ENCODE data around the gene KCNG1. TPM values are rescaled to one million over a fixed set of nuclear protein-coding genes. Genes with fewer than 3 reads are reported as not detected.
"Not testable (repeated sequence)": the region's sequence is repeated elsewhere in the genome, so short reads cannot be mapped to it uniquely, and the experiment has no call there.

Gene KCNG1
- polyA plus RNA-seq, 2 donors: 7.6 to 15.3 TPM

DNA sequence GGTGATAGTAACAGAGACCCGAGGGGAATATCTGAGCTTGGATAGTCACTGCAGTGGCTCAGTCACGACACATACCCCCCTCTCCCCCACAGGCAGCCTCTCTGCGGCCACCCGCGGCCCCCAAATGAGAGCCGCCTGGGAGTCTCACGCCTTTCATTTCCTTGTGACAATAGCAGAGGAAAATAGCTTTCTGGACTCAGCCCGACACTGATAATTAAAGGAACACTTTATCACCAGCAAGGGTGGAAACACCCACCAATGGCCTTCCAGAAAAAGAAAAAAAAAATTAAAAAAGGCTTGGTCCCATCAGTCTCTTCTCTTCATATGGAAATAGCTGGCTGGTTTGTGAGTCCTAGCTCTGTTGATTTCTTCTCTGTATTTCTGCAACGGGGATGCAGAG, 35.1 kb upstream of the KCNG1 start:
- H3K9me3 ChIP-seq (ENCODE audit: control insufficient read depth in 2 of 2, insufficient read depth in 1 of 2, low read depth in 1 of 2, low read length in 1 of 2): peaks cover 0 to 2% of the 10 kb centered on the region in 2 donors
- no peaks in the 10 kb centered on the region for H3K4me1 ChIP-seq (ENCODE audit: control insufficient read depth in 2 of 2, insufficient read depth in 2 of 2, low read length in 1 of 2)
- H3K36me3 ChIP-seq (ENCODE audit: control insufficient read depth in 2 of 2, insufficient read depth in 2 of 2, low read length in 1 of 2): no peaks in the 10 kb centered on the region
- 52 to 60% methylated on average over 9 of the region's 9 CpGs for WGBS, 2 donors
- no peaks in the 10 kb centered on the region for H3K27me3 ChIP-seq (ENCODE audit: control insufficient read depth in 1 of 2, insufficient read depth in 2 of 2, low read length in 2 of 2)
- H3K4me3 ChIP-seq (ENCODE audit: low read depth in 1 of 2, low read length in 2 of 2): no peak overlapping the region
- H3K27ac ChIP-seq (ENCODE audit: low read depth in 2 of 2, low read length in 1 of 2): no peak overlapping the region

DNA sequence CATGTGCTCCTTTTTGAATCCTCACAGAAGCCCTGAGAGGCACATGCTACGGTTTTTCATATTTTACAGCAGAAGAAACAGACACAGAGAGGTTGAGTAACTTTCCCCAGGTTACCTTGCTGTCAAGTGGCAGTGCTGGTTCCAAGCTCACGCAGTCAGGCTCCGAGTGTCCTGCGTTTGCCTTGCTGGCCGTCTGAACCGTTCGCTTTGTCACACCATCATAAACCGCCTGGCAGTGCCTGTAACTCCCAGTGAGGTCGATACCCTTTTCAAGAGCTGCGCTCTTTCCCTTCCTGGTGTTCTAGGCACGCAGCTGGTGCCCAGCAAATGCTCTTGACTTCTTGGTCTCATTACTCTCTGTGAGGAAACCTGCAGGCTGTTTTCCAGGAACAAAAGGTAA, 31.3 kb upstream of the KCNG1 start:
- Histone ChIP-seq H3K27me3 (ENCODE audit: control insufficient read depth in 1 of 2, insufficient read depth in 2 of 2, low read length in 2 of 2) (no peaks in the 10 kb centered on the region), H3K4me3 (ENCODE audit: low read depth in 1 of 2, low read length in 2 of 2) (no peak overlapping the region), H3K4me1 (ENCODE audit: control insufficient read depth in 2 of 2, insufficient read depth in 2 of 2, low read length in 1 of 2) (no peaks in the 10 kb centered on the region), H3K27ac (ENCODE audit: low read depth in 2 of 2, low read length in 1 of 2) (no peak overlapping the region), H3K36me3 (ENCODE audit: control insufficient read depth in 2 of 2, insufficient read depth in 2 of 2, low read length in 1 of 2) (no peaks in the 10 kb centered on the region), H3K9me3 (ENCODE audit: control insufficient read depth in 2 of 2, insufficient read depth in 1 of 2, low read depth in 1 of 2, low read length in 1 of 2) (peaks cover 0 to 2% of the 10 kb centered on the region in 2 donors)
- 67 to 69% methylated on average over 11 of the region's 11 CpGs for WGBS, 2 donors

DNA sequence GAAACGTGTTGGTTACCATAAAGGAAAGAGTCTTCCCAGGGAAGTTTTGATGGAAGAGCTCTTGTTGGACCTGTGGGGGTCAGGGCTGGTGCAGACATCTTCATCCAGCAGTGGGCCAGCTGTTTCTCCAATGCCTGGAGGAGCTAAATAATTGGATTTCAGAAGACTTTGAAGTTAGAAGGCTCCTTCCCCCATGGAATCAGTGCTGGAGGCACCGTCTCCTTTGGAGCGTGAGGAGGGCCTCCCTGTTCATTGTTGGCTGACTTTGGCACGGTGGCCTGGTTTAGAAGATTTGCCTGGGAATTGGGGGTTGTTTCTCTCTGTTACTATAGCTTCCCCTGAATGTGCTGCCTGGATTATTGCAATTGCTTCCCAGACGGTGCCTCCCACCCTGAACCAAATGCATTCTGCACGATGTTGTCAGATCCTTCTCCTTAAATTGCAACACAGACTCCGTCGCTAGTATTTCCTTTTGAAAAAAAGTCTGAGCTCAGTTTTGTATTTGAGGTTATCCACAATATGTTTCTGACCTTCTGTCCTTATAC, 27.7 kb upstream of the KCNG1 start:
- no peak overlapping the region for H3K27ac ChIP-seq (ENCODE audit: low read depth in 2 of 2, low read length in 1 of 2)
- no peaks in the 10 kb centered on the region for H3K36me3 ChIP-seq (ENCODE audit: control insufficient read depth in 2 of 2, insufficient read depth in 2 of 2, low read length in 1 of 2)
- peaks cover 0 to 3% of the 10 kb centered on the region in 2 donors for H3K27me3 ChIP-seq (ENCODE audit: control insufficient read depth in 1 of 2, insufficient read depth in 2 of 2, low read length in 2 of 2)
- H3K4me3 ChIP-seq (ENCODE audit: low read depth in 1 of 2, low read length in 2 of 2): no peak overlapping the region
- peaks cover 2 to 3% of the 10 kb centered on the region in 2 donors for H3K9me3 ChIP-seq (ENCODE audit: control insufficient read depth in 2 of 2, insufficient read depth in 1 of 2, low read depth in 1 of 2, low read length in 1 of 2)
- WGBS, 2 donors: 36 to 45% methylated on average over 8 of the region's 8 CpGs
- no peaks in the 10 kb centered on the region for H3K4me1 ChIP-seq (ENCODE audit: control insufficient read depth in 2 of 2, insufficient read depth in 2 of 2, low read length in 1 of 2)

DNA sequence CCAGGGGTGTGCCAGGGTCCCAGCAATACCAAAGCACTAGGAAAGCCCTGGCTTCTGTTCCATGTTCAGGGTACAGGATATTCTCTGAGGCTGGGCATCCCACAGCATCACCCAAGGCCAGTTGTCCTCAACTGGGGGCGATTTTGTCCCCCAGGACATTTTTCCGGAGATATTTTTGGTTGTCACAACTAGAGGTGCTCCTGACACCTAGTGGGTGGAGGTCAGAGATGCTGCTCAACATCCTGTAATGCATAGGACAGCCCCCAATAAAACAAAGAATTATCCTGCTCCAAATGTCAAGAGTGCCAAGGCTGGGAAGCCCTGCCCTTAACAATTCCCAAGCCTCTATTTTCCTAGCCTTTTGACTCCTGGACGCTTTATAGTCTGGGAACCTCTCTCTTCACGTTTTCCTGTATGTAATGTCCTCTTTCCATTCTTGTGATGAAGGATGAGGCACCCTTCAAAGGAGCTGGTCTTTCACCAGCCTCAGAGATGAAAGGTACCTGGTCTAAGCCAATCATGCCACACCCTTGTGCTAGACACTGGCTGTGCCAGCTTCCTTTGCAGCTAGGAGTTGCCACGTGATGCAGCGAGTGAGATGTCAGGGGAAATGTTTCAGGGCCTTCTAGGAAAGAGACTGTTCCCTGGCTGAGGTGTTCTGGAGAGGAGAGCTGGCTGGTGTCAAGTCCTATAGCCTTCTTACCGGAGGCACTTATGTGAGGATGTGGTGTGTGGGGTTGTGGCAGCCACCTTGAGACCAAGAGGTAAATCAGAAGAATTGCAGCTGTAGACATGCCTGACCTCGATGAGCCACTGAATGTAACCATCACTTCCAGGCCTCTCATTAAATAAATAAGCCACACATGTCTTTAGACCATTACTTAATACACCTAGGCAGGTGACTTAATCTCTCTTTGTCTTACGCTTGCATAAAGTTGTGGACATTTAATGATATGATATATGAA, 23.4 kb upstream of the KCNG1 start:
- Histone ChIP-seq H3K36me3 (ENCODE audit: control insufficient read depth in 2 of 2, insufficient read depth in 2 of 2, low read length in 1 of 2) (no peaks in the 10 kb centered on the region), H3K4me3 (ENCODE audit: low read depth in 1 of 2, low read length in 2 of 2) (no peak overlapping the region), H3K27ac (ENCODE audit: low read depth in 2 of 2, low read length in 1 of 2) (no peak overlapping the region), H3K4me1 (ENCODE audit: control insufficient read depth in 2 of 2, insufficient read depth in 2 of 2, low read length in 1 of 2) (no peaks in the 10 kb centered on the region), H3K9me3 (ENCODE audit: control insufficient read depth in 2 of 2, insufficient read depth in 1 of 2, low read depth in 1 of 2, low read length in 1 of 2) (peaks cover 2 to 3% of the 10 kb centered on the region in 2 donors), H3K27me3 (ENCODE audit: control insufficient read depth in 1 of 2, insufficient read depth in 2 of 2, low read length in 2 of 2) (peaks cover 0 to 3% of the 10 kb centered on the region in 2 donors)
- WGBS, 2 donors: 77 to 83% methylated on average over 9 of the region's 9 CpGs

DNA sequence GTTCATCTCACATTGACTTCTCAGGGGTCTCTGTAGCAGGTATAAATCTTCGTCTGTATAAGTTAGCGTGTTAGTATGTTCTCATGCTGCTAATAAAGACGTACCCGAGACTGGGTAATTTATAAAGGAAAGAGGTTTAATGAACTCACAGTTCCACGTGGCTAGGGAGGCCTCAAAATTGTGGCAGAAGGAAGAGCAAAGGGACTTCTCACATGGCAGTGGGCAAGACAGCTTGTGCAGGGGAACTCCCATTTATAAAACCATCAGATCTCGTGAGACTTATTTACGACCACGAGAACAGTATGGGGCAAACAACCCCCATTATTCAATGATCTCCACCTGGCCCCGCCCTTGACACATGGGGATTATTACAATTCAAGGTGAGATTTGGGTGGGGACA, 22.6 kb upstream of the KCNG1 start:
- not testable (repeated sequence) for H3K4me3 ChIP-seq (ENCODE audit: low read depth in 1 of 2, low read length in 2 of 2); H3K36me3 ChIP-seq (ENCODE audit: control insufficient read depth in 2 of 2, insufficient read depth in 2 of 2, low read length in 1 of 2)

DNA sequence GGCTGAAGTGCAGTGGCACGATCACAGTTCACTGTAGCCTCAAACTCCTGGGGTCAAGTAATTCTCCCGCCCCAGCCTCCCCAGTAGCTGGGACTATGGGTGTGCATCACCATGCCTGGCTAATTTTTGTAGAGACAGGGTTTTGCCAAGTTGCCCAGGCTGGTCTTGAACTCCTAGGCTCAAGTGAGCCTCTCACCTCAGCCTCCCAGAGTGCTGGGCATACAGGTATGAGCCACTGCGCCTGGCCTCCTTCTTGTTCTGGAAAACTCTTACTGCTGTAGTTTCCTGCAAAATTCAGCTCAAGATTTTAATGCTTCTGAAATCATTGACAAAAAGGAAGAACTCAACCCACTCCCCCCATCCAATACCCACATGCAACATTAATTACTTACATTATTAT, 21.9 kb upstream of the KCNG1 start:
- no peak overlapping the region for H3K27ac ChIP-seq (ENCODE audit: low read depth in 2 of 2, low read length in 1 of 2)
- H3K36me3 ChIP-seq (ENCODE audit: control insufficient read depth in 2 of 2, insufficient read depth in 2 of 2, low read length in 1 of 2): no peaks in the 10 kb centered on the region
- 88 to 93% methylated on average over 3 of the region's 3 CpGs for WGBS, 2 donors
- peaks cover 2 to 3% of the 10 kb centered on the region in 2 donors for H3K9me3 ChIP-seq (ENCODE audit: control insufficient read depth in 2 of 2, insufficient read depth in 1 of 2, low read depth in 1 of 2, low read length in 1 of 2)
- no peaks in the 10 kb centered on the region for H3K4me1 ChIP-seq (ENCODE audit: control insufficient read depth in 2 of 2, insufficient read depth in 2 of 2, low read length in 1 of 2)
- H3K27me3 ChIP-seq (ENCODE audit: control insufficient read depth in 1 of 2, insufficient read depth in 2 of 2, low read length in 2 of 2): peaks cover 0 to 3% of the 10 kb centered on the region in 2 donors
- H3K4me3 ChIP-seq (ENCODE audit: low read depth in 1 of 2, low read length in 2 of 2): no peak overlapping the region

More for the DNA sequence above, 22.6 kb upstream of the KCNG1 start:
- not testable (repeated sequence) for H3K9me3 ChIP-seq (ENCODE audit: control insufficient read depth in 2 of 2, insufficient read depth in 1 of 2, low read depth in 1 of 2, low read length in 1 of 2); H3K27me3 ChIP-seq (ENCODE audit: control insufficient read depth in 1 of 2, insufficient read depth in 2 of 2, low read length in 2 of 2); H3K27ac ChIP-seq (ENCODE audit: low read depth in 2 of 2, low read length in 1 of 2); H3K4me1 ChIP-seq (ENCODE audit: control insufficient read depth in 2 of 2, insufficient read depth in 2 of 2, low read length in 1 of 2)
- WGBS, 2 donors: 83 to 89% methylated on average over 9 of the region's 9 CpGs

DNA sequence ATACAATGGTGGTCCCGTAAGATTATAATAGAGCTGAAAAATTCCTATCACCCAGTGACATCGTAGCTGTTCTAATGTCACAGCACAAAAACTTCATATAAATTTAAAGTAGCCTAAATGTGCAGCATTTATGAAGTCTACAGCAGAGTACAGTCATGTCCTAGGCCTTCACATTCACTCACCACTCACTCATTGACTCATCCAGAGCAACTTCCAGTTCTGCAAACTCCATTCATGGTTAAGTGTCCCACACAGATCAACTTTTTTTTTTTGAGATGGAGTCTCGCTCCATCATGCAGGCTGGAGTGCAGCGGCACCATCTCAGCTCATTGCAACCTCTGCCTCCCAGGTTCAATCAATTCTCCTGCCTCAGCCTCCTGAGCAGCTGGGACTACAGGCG, 20.9 kb upstream of the KCNG1 start:
- WGBS, 2 donors: 95 to 96% methylated on average over 5 of the region's 5 CpGs

DNA sequence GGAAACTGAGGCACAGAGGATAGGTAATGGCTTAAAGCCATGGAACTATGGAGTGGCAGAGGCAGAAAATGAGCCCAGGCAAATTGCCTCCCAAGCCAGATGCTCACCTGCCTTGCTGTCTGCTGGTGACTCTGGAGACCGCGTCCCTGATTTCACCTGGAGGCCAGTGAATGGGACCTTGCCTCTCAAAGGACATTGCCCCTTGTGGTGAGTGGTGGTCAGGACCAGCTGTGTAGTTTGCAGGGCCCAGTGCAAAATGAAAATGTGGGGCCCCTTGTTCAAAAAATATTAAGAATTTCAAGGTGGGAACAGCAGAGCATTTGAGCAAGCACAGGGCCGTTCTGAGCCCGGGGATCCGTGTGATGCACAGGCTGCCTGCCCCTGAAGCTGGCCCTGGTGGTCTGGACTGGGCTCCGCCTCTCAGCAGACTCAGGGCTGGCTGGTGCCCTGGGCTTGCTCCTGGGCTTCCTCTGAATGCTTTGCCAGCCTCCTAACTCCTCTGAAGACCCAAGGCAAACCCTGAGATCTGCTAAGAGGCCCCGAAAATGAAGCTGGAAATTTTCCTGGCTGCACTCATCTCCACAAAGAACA, 19.8 kb upstream of the KCNG1 start:
- Histone ChIP-seq H3K27ac (ENCODE audit: low read depth in 2 of 2, low read length in 1 of 2) (no peak overlapping the region), H3K27me3 (ENCODE audit: control insufficient read depth in 1 of 2, insufficient read depth in 2 of 2, low read length in 2 of 2) (peaks cover 0 to 3% of the 10 kb centered on the region in 2 donors), H3K4me3 (ENCODE audit: low read depth in 1 of 2, low read length in 2 of 2) (no peak overlapping the region), H3K36me3 (ENCODE audit: control insufficient read depth in 2 of 2, insufficient read depth in 2 of 2, low read length in 1 of 2) (no peaks in the 10 kb centered on the region), H3K4me1 (ENCODE audit: control insufficient read depth in 2 of 2, insufficient read depth in 2 of 2, low read length in 1 of 2) (no peaks in the 10 kb centered on the region), H3K9me3 (ENCODE audit: control insufficient read depth in 2 of 2, insufficient read depth in 1 of 2, low read depth in 1 of 2, low read length in 1 of 2) (peaks cover 2 to 3% of the 10 kb centered on the region in 2 donors)
- 74 to 82% methylated on average over 7 of the region's 7 CpGs for WGBS, 2 donors

More for the DNA sequence above, 20.9 kb upstream of the KCNG1 start:
- Histone ChIP-seq H3K36me3 (ENCODE audit: control insufficient read depth in 2 of 2, insufficient read depth in 2 of 2, low read length in 1 of 2) (no peaks in the 10 kb centered on the region), H3K9me3 (ENCODE audit: control insufficient read depth in 2 of 2, insufficient read depth in 1 of 2, low read depth in 1 of 2, low read length in 1 of 2) (peaks cover 2 to 3% of the 10 kb centered on the region in 2 donors), H3K4me3 (ENCODE audit: low read depth in 1 of 2, low read length in 2 of 2) (no peak overlapping the region), H3K27ac (ENCODE audit: low read depth in 2 of 2, low read length in 1 of 2) (no peak overlapping the region), H3K27me3 (ENCODE audit: control insufficient read depth in 1 of 2, insufficient read depth in 2 of 2, low read length in 2 of 2) (peaks cover 0 to 3% of the 10 kb centered on the region in 2 donors), H3K4me1 (ENCODE audit: control insufficient read depth in 2 of 2, insufficient read depth in 2 of 2, low read length in 1 of 2) (no peaks in the 10 kb centered on the region)

DNA sequence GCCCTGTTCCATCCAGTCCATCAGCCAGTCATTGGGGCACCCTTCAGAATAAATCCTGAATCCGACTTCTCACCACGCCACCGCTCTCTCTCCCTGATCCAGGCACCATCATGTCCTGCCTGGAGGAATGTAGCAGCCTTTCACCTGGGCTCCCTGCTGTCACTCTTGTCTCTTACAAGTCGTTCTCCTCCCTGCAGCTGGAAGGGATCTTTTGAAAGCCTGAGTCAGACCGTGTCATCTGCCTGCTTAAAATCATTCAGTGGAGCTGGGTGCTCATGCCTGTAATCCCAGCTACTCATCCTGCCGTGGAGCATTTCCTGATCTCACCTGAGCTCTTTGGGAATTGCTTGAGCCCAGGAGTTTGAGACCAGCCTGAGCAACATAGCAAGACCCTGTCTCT, 19.2 kb upstream of the KCNG1 start:
- Histone ChIP-seq H3K4me3 (ENCODE audit: low read depth in 1 of 2, low read length in 2 of 2) (no peak overlapping the region), H3K4me1 (ENCODE audit: control insufficient read depth in 2 of 2, insufficient read depth in 2 of 2, low read length in 1 of 2) (no peaks in the 10 kb centered on the region), H3K27ac (ENCODE audit: low read depth in 2 of 2, low read length in 1 of 2) (no peak overlapping the region), H3K36me3 (ENCODE audit: control insufficient read depth in 2 of 2, insufficient read depth in 2 of 2, low read length in 1 of 2) (no peaks in the 10 kb centered on the region), H3K27me3 (ENCODE audit: control insufficient read depth in 1 of 2, insufficient read depth in 2 of 2, low read length in 2 of 2) (no peaks in the 10 kb centered on the region), H3K9me3 (ENCODE audit: control insufficient read depth in 2 of 2, insufficient read depth in 1 of 2, low read depth in 1 of 2, low read length in 1 of 2) (peaks cover 2 to 3% of the 10 kb centered on the region in 2 donors)
- 55% methylated on average over 6 of the region's 6 CpGs for WGBS, 2 donors
